Ectodermal cell (in vitro differentiated cells): ENCODE data around the gene RFX4.

Experiments used
- H3K27ac ChIP-seq: 2 replicates; pipeline ENCODE4 v1.7.0; 2013; ENCODE audit warnings: mild to moderate bottlenecking, low read depth, low read length; ENCODE audit not compliant: insufficient read depth, poor library complexity, severe bottlenecking
- H3K27me3 ChIP-seq: 2 replicates; pipeline ENCODE4 v1.7.0; 2013; ENCODE audit warnings: mild to moderate bottlenecking, low read length; ENCODE audit not compliant: insufficient read depth, control insufficient read depth, poor library complexity, severe bottlenecking
- H3K36me3 ChIP-seq: one replicate; pipeline ENCODE4 v1.7.0; 2013; ENCODE audit warnings: low read length; ENCODE audit not compliant: control insufficient read depth, insufficient read depth
- H3K4me1 ChIP-seq: one replicate; pipeline ENCODE4 v1.7.0; 2013; ENCODE audit warnings: low read length; ENCODE audit not compliant: control insufficient read depth, insufficient read depth
- H3K4me3 ChIP-seq: 2 replicates; pipeline ENCODE4 v1.7.0; 2013; ENCODE audit warnings: low read depth, low read length, control low read depth; ENCODE audit not compliant: insufficient read depth
- H3K9me3 ChIP-seq: 2 replicates; pipeline ENCODE4 v1.7.0; 2013; ENCODE audit warnings: mild to moderate bottlenecking, low read length, moderate library complexity; ENCODE audit not compliant: control insufficient read depth
- WGBS, 2 experiments: methylation state at CpG; one replicate each; pipeline ENCODE4 v1.1.7; 2013; ENCODE audit warnings: missing lambda C conversion rate in 2 of 2; 5-methylcytosine and 5-hydroxymethylcytosine counted together

The RFX4 gene

DNA sequence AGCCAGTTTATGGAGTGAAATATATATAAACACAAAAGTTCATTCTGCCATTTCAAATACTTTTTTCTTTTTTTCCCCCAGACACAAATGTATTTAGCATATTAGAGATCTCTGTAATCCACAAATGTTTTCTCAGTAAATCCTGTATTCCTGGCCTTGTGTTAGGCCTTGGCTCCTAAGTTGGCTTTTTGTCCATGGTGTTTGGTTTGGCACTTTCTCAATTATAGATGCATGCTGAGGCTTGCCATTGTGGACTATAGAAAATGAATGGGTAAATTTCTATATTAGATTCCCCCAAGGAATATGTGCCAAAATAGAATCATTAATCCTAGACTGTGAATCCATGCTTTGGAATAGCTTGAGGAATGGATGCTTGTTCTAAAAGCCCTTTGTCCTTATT lies 208.7 kb downstream of the RFX4 start:
- Histone ChIP-seq H3K4me1 (no peaks in the 10 kb centered on the region), H3K27me3 (no peaks in the 10 kb centered on the region), H3K4me3 (no peak overlapping the region), H3K9me3 (no peaks in the 10 kb centered on the region), H3K36me3 (peaks cover 28% of the 10 kb centered on the region), H3K27ac (no peak overlapping the region)

DNA sequence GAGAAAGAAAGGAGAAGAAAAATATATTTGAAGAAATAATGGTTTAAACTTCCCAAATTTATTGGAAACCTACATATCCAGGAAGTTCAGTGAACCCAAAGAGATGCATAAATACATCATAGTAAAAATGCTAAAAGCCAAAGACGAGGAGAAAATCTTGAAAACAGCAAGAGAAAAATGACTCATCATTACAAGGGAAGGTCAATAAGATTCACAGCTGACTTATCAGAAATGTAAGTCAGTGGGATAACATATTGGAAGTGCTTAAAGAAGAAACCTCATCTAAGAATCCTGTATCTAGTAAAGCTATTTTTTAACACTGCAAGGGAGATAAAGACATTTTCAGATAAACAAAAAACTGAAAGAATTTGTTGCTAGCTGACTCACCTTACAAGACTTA lies 211.6 kb downstream of the RFX4 start:
- peaks cover 21% of the 10 kb centered on the region for H3K36me3 ChIP-seq
- H3K27ac ChIP-seq, result no peak overlapping the region
- no peaks in the 10 kb centered on the region for H3K9me3 ChIP-seq
- 90 to 100% methylated on average over 1 of the region's 1 CpG for WGBS, 2 experiments
- H3K4me3 ChIP-seq, result no peak overlapping the region
- no peaks in the 10 kb centered on the region for H3K4me1 ChIP-seq
- no peaks in the 10 kb centered on the region for H3K27me3 ChIP-seq

DNA sequence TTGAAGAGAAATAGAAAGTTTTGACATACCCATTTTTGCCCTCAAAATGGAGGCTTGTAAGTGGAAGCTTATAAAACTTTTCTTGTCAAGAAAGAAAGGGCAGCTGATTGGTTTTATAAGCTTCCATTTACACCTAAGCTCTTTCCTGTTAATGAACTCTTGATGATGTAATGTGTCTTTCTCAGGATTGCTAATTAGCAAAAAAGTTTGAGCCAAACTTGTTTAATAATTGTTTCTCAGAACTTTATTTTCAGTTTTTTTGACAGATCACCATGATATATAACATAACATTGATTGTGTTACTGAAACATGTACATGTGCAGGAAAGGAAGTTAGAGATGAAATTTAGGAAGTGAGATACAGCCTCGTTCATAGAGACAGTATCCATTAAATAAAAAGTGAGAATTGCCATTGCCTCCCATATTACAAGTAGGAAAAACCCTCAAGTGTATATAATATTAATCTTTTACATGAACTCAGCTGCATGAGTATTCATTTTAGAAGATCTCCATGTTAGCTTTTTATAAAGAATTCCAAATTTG lies 218.4 kb downstream of the RFX4 start:
- H3K4me1 ChIP-seq, result no peaks in the 10 kb centered on the region
- no peak overlapping the region for H3K4me3 ChIP-seq
- WGBS, 2 experiments, result no CpG with 5 or more reads among the region's 1 CpG
- H3K36me3 ChIP-seq, result peaks cover 6% of the 10 kb centered on the region
- no peaks in the 10 kb centered on the region for H3K27me3 ChIP-seq
- no peaks in the 10 kb centered on the region for H3K9me3 ChIP-seq
- no peak overlapping the region for H3K27ac ChIP-seq

DNA sequence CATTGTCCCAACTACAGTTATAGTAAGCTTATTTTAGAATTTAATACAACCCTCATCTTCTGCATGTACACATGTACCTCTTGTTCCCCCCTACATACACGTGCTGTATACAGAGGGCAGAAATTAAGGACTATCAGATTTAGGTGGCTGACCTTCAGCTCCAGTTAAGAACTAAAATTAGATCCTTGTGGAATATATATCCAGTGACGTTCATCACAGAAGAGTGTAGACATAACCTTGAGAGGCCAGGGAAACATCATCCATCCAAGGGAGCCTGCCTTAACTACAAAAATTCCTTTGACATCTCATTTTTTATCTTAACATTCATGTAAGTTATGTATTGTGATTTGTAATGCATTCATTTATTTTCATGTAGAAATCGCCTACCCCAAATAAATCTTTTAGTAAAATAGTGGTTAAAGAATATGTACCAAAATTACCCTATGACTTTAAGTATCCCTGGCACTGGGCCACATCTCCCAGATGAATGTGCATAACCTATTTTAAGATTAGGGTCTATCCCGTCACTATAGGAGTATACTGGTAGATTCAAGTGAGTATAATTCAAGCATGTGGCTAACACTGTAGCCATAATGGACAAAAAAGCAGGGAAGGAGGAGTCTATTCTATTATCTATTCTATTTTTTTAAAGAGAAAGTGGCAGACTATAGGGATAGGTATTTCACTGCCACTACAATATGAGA lies 219.2 kb downstream of the RFX4 start:
- H3K27ac ChIP-seq, result no peak overlapping the region
- H3K36me3 ChIP-seq, result peaks cover 6% of the 10 kb centered on the region
- WGBS, 2 experiments, result 87 to 93% methylated on average over 3 of the region's 4 CpGs
- no peaks in the 10 kb centered on the region for H3K27me3 ChIP-seq
- no peak overlapping the region for H3K4me3 ChIP-seq
- H3K9me3 ChIP-seq, result no peaks in the 10 kb centered on the region
- H3K4me1 ChIP-seq, result no peaks in the 10 kb centered on the region

DNA sequence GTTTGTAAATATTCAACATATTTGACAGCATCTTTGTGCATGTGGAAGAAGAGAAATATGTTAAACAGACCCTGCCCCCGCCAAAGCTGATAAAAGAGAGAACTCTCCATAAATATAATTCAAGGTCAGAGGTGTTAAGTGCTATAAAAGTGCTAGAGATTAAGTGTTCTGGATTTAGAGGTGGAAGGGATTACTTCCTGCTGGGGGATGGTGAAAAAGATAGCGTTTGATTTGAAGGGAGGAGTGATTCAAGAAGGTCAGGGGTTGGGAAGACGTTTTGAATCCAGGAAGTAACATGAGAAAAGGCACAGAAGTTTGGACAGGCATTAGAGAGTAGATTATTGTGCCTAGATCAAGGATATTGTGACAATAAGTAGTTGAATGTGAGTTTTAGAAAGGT lies 221.9 kb downstream of the RFX4 start:
- H3K27me3 ChIP-seq, result no peaks in the 10 kb centered on the region
- H3K4me1 ChIP-seq, result no peaks in the 10 kb centered on the region
- no peak overlapping the region for H3K27ac ChIP-seq
- H3K9me3 ChIP-seq, result no peaks in the 10 kb centered on the region
- WGBS, 2 experiments, result 86 to 87% methylated on average over 2 to 3 of the region's 3 CpGs
- H3K4me3 ChIP-seq, result no peak overlapping the region
- peaks cover 6% of the 10 kb centered on the region for H3K36me3 ChIP-seq
